HepG2 (cell line): ENCODE results near the gene EI24. TPM values are rescaled to one million over a fixed set of nuclear protein-coding genes. Genes with fewer than 3 reads are reported as not detected.

Experiments
- CC2D1A ChIP-seq: sonication (generic); formaldehyde crosslinking; IDR thresholded peaks from 2 replicates; pipeline ENCODE4 v1.8.1; 2023; ENCODE audit warnings: mild to moderate bottlenecking, missing genetic modification reagents
- ETV6 ChIP-seq: sonication (generic); formaldehyde crosslinking; conservative IDR thresholded peaks from 2 replicates; pipeline ENCODE4 v1.4.0; 2020; ENCODE audit warnings: missing genetic modification reagents
- GZF1 ChIP-seq: sonication (generic); formaldehyde crosslinking; IDR thresholded peaks from 2 replicates; pipeline ENCODE4 v1.5.1; 2020; ENCODE audit warnings: mild to moderate bottlenecking, missing genetic modification reagents
- IKZF5 ChIP-seq: IDR thresholded peaks from 2 replicates; pipeline ENCODE4 v1.6.1; 2018; ENCODE audit warnings: missing genetic modification reagents, mild to moderate bottlenecking, missing compliant biosample characterization
- RNF2 ChIP-seq: fragments of 450-650 bp; conservative IDR thresholded peaks from 2 replicates; pipeline ENCODE4 v1.6.1; 2016; ENCODE audit warnings: low read depth
- SAP130 ChIP-seq: IDR thresholded peaks from 2 replicates; pipeline ENCODE4 v1.6.1; 2016; ENCODE audit warnings: low read depth
- THAP8 ChIP-seq: sonication (generic); formaldehyde crosslinking; IDR thresholded peaks from 2 replicates; pipeline ENCODE4 v1.5.1; 2020; ENCODE audit warnings: missing genetic modification reagents, mild to moderate bottlenecking, borderline replicate concordance
- ZNF30 ChIP-seq: sonication (generic); formaldehyde crosslinking; IDR thresholded peaks from 2 replicates; pipeline ENCODE4 v1.5.0; 2020; ENCODE audit warnings: mild to moderate bottlenecking, missing genetic modification reagents
- ZNF441 ChIP-seq: sonication (generic); formaldehyde crosslinking; IDR thresholded peaks from 2 replicates; pipeline ENCODE4 v1.7.0; 2021; ENCODE audit warnings: missing genetic modification reagents, borderline replicate concordance
- ZNF512 ChIP-seq: sonication (generic); formaldehyde crosslinking; IDR thresholded peaks from 2 replicates; pipeline ENCODE4 v1.4.0; 2020; ENCODE audit warnings: mild to moderate bottlenecking, missing genetic modification reagents
- ZNF564 ChIP-seq: sonication (generic); formaldehyde crosslinking; IDR thresholded peaks from 2 replicates; pipeline ENCODE4 v1.8.1; 2023; ENCODE audit warnings: mild to moderate bottlenecking, missing genetic modification reagents
- ZNF609 ChIP-seq: sonication (generic); formaldehyde crosslinking; IDR thresholded peaks from 2 replicates; pipeline ENCODE4 v1.4.0; 2020; ENCODE audit warnings: mild to moderate bottlenecking, missing genetic modification reagents, borderline replicate concordance
- ZNF616 ChIP-seq: sonication (generic); formaldehyde crosslinking; IDR thresholded peaks from 2 replicates; pipeline ENCODE4 v1.5.0; 2020; ENCODE audit warnings: low read depth, mild to moderate bottlenecking, missing genetic modification reagents
- ZNF691 ChIP-seq: sonication (generic); formaldehyde crosslinking; IDR thresholded peaks from 2 replicates; pipeline ENCODE4 v1.4.0; 2020; ENCODE audit warnings: missing genetic modification reagents, low read depth, mild to moderate bottlenecking, borderline replicate concordance
- polyA plus RNA-seq, 8 experiments: library from polyadenylated mRNA; depleted of rRNA in 3 of 8; stranded (reverse) in 7 of 8; unstranded in 1 of 8; fragments of >200 nt; fragmentation: Illumina TruSeq in 4 of 8; extraction: Trizol in 4 of 8; gene quantifications; 2 replicates each; pipeline versions ENCODE4 v1.2.1 to v1.2.3, GENCODE V29; 2011 to 2016; ENCODE audit warnings: low read depth in 4 of 8, missing spikeins in 1 of 8, mixed read lengths in 1 of 8; ENCODE audit not compliant: insufficient read depth in 1 of 8
- total RNA-seq, 5 experiments: library from RNA; depleted of rRNA; stranded (reverse); fragments of >200 nt; fragmentation: Illumina TruSeq; extraction: Trizol; gene quantifications; 2 replicates each; pipeline ENCODE4 v1.2.3, GENCODE V29; 2016; ENCODE audit warnings: low read depth in 1 of 5
- TF ChIP-seq, protein P1 (sequence below): sonication (generic); formaldehyde crosslinking; IDR thresholded peaks from 2 replicates; pipeline ENCODE4 v1.4.0; 2020; ENCODE audit warnings: mild to moderate bottlenecking, missing genetic modification reagents
- TF ChIP-seq, protein P2 (sequence below): conservative IDR thresholded peaks from 2 replicates; pipeline ENCODE4 v1.6.1; 2018; ENCODE audit warnings: missing genetic modification reagents
- TF ChIP-seq, protein P3 (sequence below): sonication (generic); formaldehyde crosslinking; IDR thresholded peaks from 2 replicates; pipeline ENCODE4 v1.8.1; 2022; ENCODE audit warnings: mild to moderate bottlenecking, missing genetic modification reagents

The EI24 gene
- total and polyA plus RNA-seq, 2 of the 13 experiments (the other 11 are each of a cell fraction or from before 2014, with no cell fraction given), result 84.7 to 126 TPM

DNA sequence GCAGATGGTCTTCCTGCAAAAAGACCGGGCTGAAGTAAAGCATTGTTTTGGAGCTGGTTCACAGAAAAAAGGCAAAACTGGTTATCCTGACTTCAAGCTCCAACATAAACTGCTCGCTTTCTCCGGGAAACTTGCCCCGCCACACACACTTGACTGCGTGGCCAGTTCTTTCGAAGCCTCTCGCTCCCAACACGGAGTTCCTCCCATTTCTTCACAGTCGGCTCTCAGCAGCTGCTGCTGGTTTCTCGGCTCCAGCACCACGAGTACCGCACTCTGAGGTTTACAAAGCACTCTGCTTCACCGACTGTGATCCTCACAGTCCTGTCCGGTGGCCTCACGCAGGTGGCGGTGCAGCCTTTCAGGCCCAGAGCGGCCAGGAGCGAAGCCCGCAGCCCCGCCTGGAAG lies 56.0 kb downstream of the EI24 start (continued):
- TF ChIP-seq ZNF512 (CRISPR knock-in tag), result no peak
- TF ChIP-seq ETV6 (CRISPR knock-in tag), result peak; percentile 80
- TF ChIP-seq ZNF30 (CRISPR knock-in tag), result no peak
- TF ChIP-seq, protein P1, sequence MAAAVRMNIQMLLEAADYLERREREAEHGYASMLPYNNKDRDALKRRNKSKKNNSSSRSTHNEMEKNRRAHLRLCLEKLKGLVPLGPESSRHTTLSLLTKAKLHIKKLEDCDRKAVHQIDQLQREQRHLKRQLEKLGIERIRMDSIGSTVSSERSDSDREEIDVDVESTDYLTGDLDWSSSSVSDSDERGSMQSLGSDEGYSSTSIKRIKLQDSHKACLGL (CRISPR knock-in tag), result no peak
- TF ChIP-seq CC2D1A (CRISPR knock-in tag), result peak; percentile 91; the same call in 1 of the 2 replicates
- TF ChIP-seq, protein P2, sequence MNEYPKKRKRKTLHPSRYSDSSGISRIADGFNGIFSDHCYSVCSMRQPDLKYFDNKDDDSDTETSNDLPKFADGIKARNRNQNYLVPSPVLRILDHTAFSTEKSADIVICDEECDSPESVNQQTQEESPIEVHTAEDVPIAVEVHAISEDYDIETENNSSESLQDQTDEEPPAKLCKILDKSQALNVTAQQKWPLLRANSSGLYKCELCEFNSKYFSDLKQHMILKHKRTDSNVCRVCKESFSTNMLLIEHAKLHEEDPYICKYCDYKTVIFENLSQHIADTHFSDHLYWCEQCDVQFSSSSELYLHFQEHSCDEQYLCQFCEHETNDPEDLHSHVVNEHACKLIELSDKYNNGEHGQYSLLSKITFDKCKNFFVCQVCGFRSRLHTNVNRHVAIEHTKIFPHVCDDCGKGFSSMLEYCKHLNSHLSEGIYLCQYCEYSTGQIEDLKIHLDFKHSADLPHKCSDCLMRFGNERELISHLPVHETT (CRISPR knock-in tag), result no peak; the same call in 1 of the 2 replicates
- TF ChIP-seq IKZF5 (CRISPR knock-in tag), result no peak
- peak; percentile 69; the same call in 1 of the 2 replicates for TF ChIP-seq RNF2
- TF ChIP-seq ZNF691 (CRISPR knock-in tag), result no peak
- TF ChIP-seq ZNF441, result 0 out of 2 replicates have a peak, but pooled peaks have one; percentile 79
- TF ChIP-seq ZNF609 (CRISPR knock-in tag), result peak; percentile 57; the same call in 1 of the 2 replicates
- no peak for TF ChIP-seq THAP8 (CRISPR knock-in tag)
- TF ChIP-seq ZNF616 (CRISPR knock-in tag), result no peak
- no peak for TF ChIP-seq SAP130 (CRISPR knock-in tag)
- TF ChIP-seq, protein P3, sequence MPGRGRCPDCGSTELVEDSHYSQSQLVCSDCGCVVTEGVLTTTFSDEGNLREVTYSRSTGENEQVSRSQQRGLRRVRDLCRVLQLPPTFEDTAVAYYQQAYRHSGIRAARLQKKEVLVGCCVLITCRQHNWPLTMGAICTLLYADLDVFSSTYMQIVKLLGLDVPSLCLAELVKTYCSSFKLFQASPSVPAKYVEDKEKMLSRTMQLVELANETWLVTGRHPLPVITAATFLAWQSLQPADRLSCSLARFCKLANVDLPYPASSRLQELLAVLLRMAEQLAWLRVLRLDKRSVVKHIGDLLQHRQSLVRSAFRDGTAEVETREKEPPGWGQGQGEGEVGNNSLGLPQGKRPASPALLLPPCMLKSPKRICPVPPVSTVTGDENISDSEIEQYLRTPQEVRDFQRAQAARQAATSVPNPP (CRISPR knock-in tag), result 0 out of 2 replicates have a peak, but pooled peaks have one; percentile 84
- peak; percentile 76; the same call in 1 of the 2 replicates for TF ChIP-seq ZNF564 (CRISPR knock-in tag)
- peak; percentile 88; the same call in 1 of the 2 replicates for TF ChIP-seq GZF1
